ENCODE data around the gene PIK3R1.

GRCh38 chr5:68195137-68195536, 20.4 kb upstream of the PIK3R1 start:
- TF ChIP-seq CTCF (conservative IDR thresholded peaks at IDR 0.05; ENCODE audit: low read depth in 2 of 2) = no peak
- TF ChIP-seq POLR2AphosphoS5 (IDR thresholded peaks at IDR 0.05; ENCODE audit: low read depth) = no peak
- no peak for TF ChIP-seq JUNB (IDR thresholded peaks at IDR 0.05; ENCODE audit: unreplicated experiment)
- no peak for TF ChIP-seq REST (IDR thresholded peaks at IDR 0.05; ENCODE audit: unreplicated experiment)
- TF ChIP-seq EZH2 (IDR thresholded peaks at IDR 0.05; ENCODE audit: low read depth, unreplicated experiment) = no peak
- no peak for TF ChIP-seq NANOG (IDR thresholded peaks at IDR 0.05; ENCODE audit: borderline replicate concordance)
- no peak for TF ChIP-seq EZH2phosphoT487 (IDR thresholded peaks at IDR 0.05; ENCODE audit: unreplicated experiment)
- no peak for TF ChIP-seq CREB1 (CRISPR knock-in tag; IDR thresholded peaks at IDR 0.05; ENCODE audit: low read depth)
- TF ChIP-seq ZNF462 (CRISPR knock-in tag; IDR thresholded peaks at IDR 0.05) = no peak
- TF ChIP-seq STAT1 (IDR thresholded peaks at IDR 0.05; ENCODE audit: unreplicated experiment) = no peak
- TF ChIP-seq ETS1 (IDR thresholded peaks at IDR 0.05) = no peak
